ENCODE measurements around the gene SMARCD1. TPM values are rescaled to one million over a fixed set of nuclear protein-coding genes. Genes with fewer than 3 reads are reported as not detected.

The SMARCD1 gene
- total and polyA plus RNA-seq, 4 donors: 4.6 to 24.4 (median 15.3) TPM

GRCh38 chr12:50100561-50100960, 15.4 kb downstream of the SMARCD1 start:
- Histone ChIP-seq H3K9me3 (ENCODE audit: control insufficient read depth in 4 of 4, low read length in 3 of 4) (no peaks in the 10 kb centered on the region), H3K27ac (ENCODE audit: low read depth in 1 of 2, low read length in 2 of 2) (no peak overlapping the region), H3K36me3 (ENCODE audit: control insufficient read depth in 4 of 4, insufficient read depth in 3 of 4, low read depth in 1 of 4, low read length in 3 of 4) (peaks cover 18 to 36% (median 33%) of the 10 kb centered on the region in 4 donors), H3K27me3 (ENCODE audit: control insufficient read depth in 4 of 4, insufficient read depth in 4 of 4, low read length in 3 of 4) (no peaks in the 10 kb centered on the region), H3K4me3 (ENCODE audit: low read depth in 1 of 3, low read length in 3 of 3) (no peak overlapping the region), H3K9ac (ENCODE audit: low read depth in 1 of 2, low read length in 2 of 2) (no peak overlapping the region), H3K4me1 (ENCODE audit: control insufficient read depth in 4 of 4, insufficient read depth in 4 of 4, low read length in 3 of 4) (peaks cover 8 to 45% (median 29%) of the 10 kb centered on the region in 4 donors)
- TF ChIP-seq FOXA2 (IDR thresholded peaks at IDR 0.05): no peak
- TF ChIP-seq HNF4A (conservative IDR thresholded peaks at IDR 0.05): no peak
- TF ChIP-seq GABPA (IDR thresholded peaks at IDR 0.05 in 1 of 2, conservative IDR thresholded peaks at IDR 0.05 in 1 of 2): no peak
- TF ChIP-seq TAF1 (conservative IDR thresholded peaks at IDR 0.05): no peak
- 94% methylated on average over 3 of the region's 3 CpGs for WGBS
- DNase-seq (ENCODE audit: low spot score): no peak

GRCh38 chr12:50101663-50102062, 16.5 kb downstream of the SMARCD1 start:
- Histone ChIP-seq H3K36me3 (ENCODE audit: control insufficient read depth in 4 of 4, insufficient read depth in 3 of 4, low read depth in 1 of 4, low read length in 3 of 4) (peaks cover 7 to 25% (median 22%) of the 10 kb centered on the region in 4 donors), H3K4me3 (ENCODE audit: low read depth in 1 of 3, low read length in 3 of 3) (no peak overlapping the region), H3K9me3 (ENCODE audit: control insufficient read depth in 4 of 4, low read length in 3 of 4) (no peaks in the 10 kb centered on the region), H3K4me1 (ENCODE audit: control insufficient read depth in 4 of 4, insufficient read depth in 4 of 4, low read length in 3 of 4) (peaks cover 8 to 56% (median 36%) of the 10 kb centered on the region in 4 donors), H3K27me3 (ENCODE audit: control insufficient read depth in 4 of 4, insufficient read depth in 4 of 4, low read length in 3 of 4) (no peaks in the 10 kb centered on the region), H3K27ac (ENCODE audit: low read depth in 1 of 2, low read length in 2 of 2) (peak overlapping the region; percentile 84 to 94), H3K9ac (ENCODE audit: low read depth in 1 of 2, low read length in 2 of 2) (no peak overlapping the region)
- TF ChIP-seq REST (IDR thresholded peaks at IDR 0.05) (peak; percentile 56), HNF4G (IDR thresholded peaks at IDR 0.05) (peak; percentile 72), YY1 (IDR thresholded peaks at IDR 0.05) (peak; percentile 27), ZBTB33 (IDR thresholded peaks at IDR 0.05) (peak; percentile 39), MAX (IDR thresholded peaks at IDR 0.05) (peak; percentile 31), FOXA2 (IDR thresholded peaks at IDR 0.05) (no peak), ATF3 (IDR thresholded peaks at IDR 0.05) (peak; percentile 60), EGR1 (IDR thresholded peaks at IDR 0.05; ENCODE audit: low read depth in 2 of 2) (peak in 1 of 2 donors; percentile 39), CTCF (IDR thresholded peaks at IDR 0.05; ENCODE audit: low read depth, low read length, missing input control) (peak; percentile 73), JUND (IDR thresholded peaks at IDR 0.05) (peak; percentile 32 to 39), RAD21 (IDR thresholded peaks at IDR 0.05) (peak; percentile 70 to 71), RXRA (IDR thresholded peaks at IDR 0.05) (peak; percentile 35 to 48), TAF1 (conservative IDR thresholded peaks at IDR 0.05) (no peak), HNF4A (conservative IDR thresholded peaks at IDR 0.05) (peak; percentile 95), FOXA1 (IDR thresholded peaks at IDR 0.05) (no peak), NR2F2 (IDR thresholded peaks at IDR 0.05) (no peak), SP1 (IDR thresholded peaks at IDR 0.05) (peak; percentile 84)
- no peak for DNase-seq (ENCODE audit: low spot score)
- WGBS: 39% methylated on average over 3 of the region's 3 CpGs
